Activated naive CD4-positive, alpha-beta T cell treated with anti-CD3 and anti-CD28 coated beads for 36 hours (primary cell): ENCODE data around the gene PRR36. TPM values are rescaled to one million over a fixed set of nuclear protein-coding genes. Genes with fewer than 3 reads are reported as not detected.

Source experiments
- CTCF ChIA-PET: fragments of 350-600 bp; sonication (Branson Sonifier 250); formaldehyde crosslinking; loops from one replicate; lab custom pipeline; 2021; ENCODE audit warnings: antibody characterized with exemption; lab: Charles Lee
- DNase-seq: peaks from one replicate; pipeline ENCODE4 v3.0.0-alpha.2; 2020
- H3K27ac Mint-ChIP-seq: one replicate; pipeline ENCODE4 v1.8.0; 2021; ENCODE audit warnings: mild to moderate bottlenecking, mixed read lengths
- H3K27me3 Mint-ChIP-seq: one replicate; pipeline ENCODE4 v1.8.0; 2021; ENCODE audit warnings: low read depth, mixed read lengths
- H3K36me3 Mint-ChIP-seq: one replicate; pipeline ENCODE4 v1.8.0; 2021; ENCODE audit warnings: low read depth, mixed read lengths
- H3K4me1 Mint-ChIP-seq: one replicate; pipeline ENCODE4 v1.8.0; 2021; ENCODE audit warnings: low read depth, mixed read lengths
- H3K4me3 Mint-ChIP-seq: one replicate; pipeline ENCODE4 v1.8.0; 2021; ENCODE audit warnings: mild to moderate bottlenecking, moderate library complexity, mixed read lengths
- H3K9me3 Mint-ChIP-seq: one replicate; pipeline ENCODE4 v1.8.0; 2021; ENCODE audit warnings: mixed read lengths
- intact Hi-C: fragments of 100-400 bp; cut with micrococcal nuclease; formaldehyde crosslinking; loops from one replicate; pipeline ENCODE4 v1.15.1; 2023
- total RNA-seq, 2 experiments: library from RNA; stranded (reverse); gene quantifications; one replicate each; pipeline ENCODE4 v1.2.3, GENCODE V29; 2021

PRR36 gene
- total RNA-seq, 2 experiments from 2014 or later: 0.07 to 0.12 TPM

GRCh38 chr19:7850000-7850813 lies 24.0 kb downstream of the PRR36 start:
- H3K4me1 Mint-ChIP-seq: peaks cover 5% of the 10 kb centered on the region
- no peak for DNase-seq
- no peak overlapping the region for H3K27ac Mint-ChIP-seq
- H3K27me3 Mint-ChIP-seq: no peaks in the 10 kb centered on the region
- CTCF ChIA-PET: interaction anchor here (1.4 kb wide), 1 partner anchor 11 kb away, joined by 5 read pairs; no protein-coding TSS in a partner anchor
- H3K4me3 Mint-ChIP-seq: no peak overlapping the region
- no peaks in the 10 kb centered on the region for H3K9me3 Mint-ChIP-seq
- no peaks in the 10 kb centered on the region for H3K36me3 Mint-ChIP-seq
- intact Hi-C loops: no loop called here

DNA sequence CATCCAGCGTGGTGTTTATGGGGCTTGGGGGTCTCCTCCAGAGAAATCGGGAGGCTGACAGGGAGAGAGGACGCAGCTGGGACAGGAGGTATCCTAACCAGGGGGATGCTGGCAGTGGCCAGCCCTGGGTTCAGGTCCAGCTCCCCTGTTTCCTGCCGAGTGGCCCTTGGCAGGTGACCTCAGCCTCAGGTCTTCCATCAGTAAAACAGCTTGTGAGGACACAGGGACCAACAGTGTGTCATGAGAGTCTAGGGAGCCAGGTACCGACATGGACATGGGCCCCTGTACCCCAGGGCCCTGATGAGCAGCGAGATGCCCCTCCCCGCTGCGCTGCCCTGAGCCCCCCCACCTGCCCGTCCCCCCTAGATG lies 24.6 kb downstream of the PRR36 start:
- CTCF ChIA-PET: no interaction called here
- H3K27ac Mint-ChIP-seq: no peak overlapping the region
- no peaks in the 10 kb centered on the region for H3K27me3 Mint-ChIP-seq
- no peak for DNase-seq
- intact Hi-C loops: no loop called here
- H3K4me1 Mint-ChIP-seq: peaks cover 5% of the 10 kb centered on the region
- no peaks in the 10 kb centered on the region for H3K9me3 Mint-ChIP-seq
- no peak overlapping the region for H3K4me3 Mint-ChIP-seq
- H3K36me3 Mint-ChIP-seq: no peaks in the 10 kb centered on the region

- no peak for DNase-seq
- Mint-ChIP-seq H3K27me3 (no peaks in the 10 kb centered on the region), H3K9me3 (no peaks in the 10 kb centered on the region), H3K4me1 (peaks cover 5% of the 10 kb centered on the region), H3K36me3 (no peaks in the 10 kb centered on the region), H3K4me3 (no peak overlapping the region), H3K27ac (no peak overlapping the region)
- CTCF ChIA-PET: interaction anchor here (0.7 kb wide), 1 partner anchor 77 kb away, joined by 3 read pairs; no protein-coding TSS in a partner anchor
- intact Hi-C loops: no loop called here
These were observed 25.3 kb downstream of the PRR36 start for GRCh38 chr19:7848779-7849457.

- DNase-seq: no peak
- no peaks in the 10 kb centered on the region for H3K4me1 Mint-ChIP-seq
- no peak overlapping the region for H3K4me3 Mint-ChIP-seq
- intact Hi-C loops: no loop called here
- H3K27me3 Mint-ChIP-seq: no peaks in the 10 kb centered on the region
- CTCF ChIA-PET: no interaction called here
- no peaks in the 10 kb centered on the region for H3K36me3 Mint-ChIP-seq
- H3K9me3 Mint-ChIP-seq: no peaks in the 10 kb centered on the region
- no peak overlapping the region for H3K27ac Mint-ChIP-seq
These were observed 26.5 kb downstream of the PRR36 start for GRCh38 chr19:7847664-7848063.

DNA sequence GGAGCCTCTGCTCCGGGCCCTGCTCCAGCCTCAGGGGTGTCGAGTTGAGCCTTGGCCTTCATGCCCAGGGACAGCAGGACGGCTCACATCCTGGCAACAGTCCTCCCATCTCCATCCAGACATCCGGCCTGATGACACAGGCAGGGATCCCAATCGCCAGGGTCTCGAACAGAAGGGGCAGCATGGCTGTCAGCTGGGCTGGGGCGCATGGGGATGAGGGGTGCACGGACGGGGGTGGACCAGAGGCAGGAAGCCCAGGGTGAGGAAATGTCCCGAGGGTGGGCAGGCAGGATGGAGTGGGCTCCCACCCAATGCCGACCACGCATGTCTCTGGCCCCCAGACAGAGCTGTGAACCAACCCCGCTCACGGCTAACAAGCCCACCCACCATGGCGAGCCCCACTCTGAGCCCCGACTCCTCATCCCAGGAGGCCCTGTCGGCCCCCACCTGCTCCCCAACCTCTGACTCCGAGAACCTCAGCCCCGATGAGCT lies 28.0 kb downstream of the PRR36 start:
- DNase-seq: no peak
- intact Hi-C loops: no loop called here
- no peaks in the 10 kb centered on the region for H3K9me3 Mint-ChIP-seq

GRCh38 chr19:7845390-7846154 lies 28.6 kb downstream of the PRR36 start:
- CTCF ChIA-PET: interaction anchor here (0.7 kb wide), 1 partner anchor 449 kb away, joined by 3 read pairs; no protein-coding TSS in a partner anchor
- intact Hi-C loops: no loop called here
- Mint-ChIP-seq H3K27ac (no peak overlapping the region), H3K4me3 (no peak overlapping the region), H3K36me3 (no peaks in the 10 kb centered on the region), H3K9me3 (no peaks in the 10 kb centered on the region), H3K27me3 (no peaks in the 10 kb centered on the region), H3K4me1 (no peaks in the 10 kb centered on the region)
- DNase-seq: no peak

More for the DNA sequence above, 28.0 kb downstream of the PRR36 start:
- H3K36me3 Mint-ChIP-seq: no peaks in the 10 kb centered on the region
- H3K27me3 Mint-ChIP-seq: no peaks in the 10 kb centered on the region
- CTCF ChIA-PET: interaction anchor here (0.7 kb wide), 1 partner anchor 450 kb away, joined by 3 read pairs; no protein-coding TSS in a partner anchor
- no peak overlapping the region for H3K27ac Mint-ChIP-seq
- H3K4me3 Mint-ChIP-seq: no peak overlapping the region
- H3K4me1 Mint-ChIP-seq: no peaks in the 10 kb centered on the region

DNA sequence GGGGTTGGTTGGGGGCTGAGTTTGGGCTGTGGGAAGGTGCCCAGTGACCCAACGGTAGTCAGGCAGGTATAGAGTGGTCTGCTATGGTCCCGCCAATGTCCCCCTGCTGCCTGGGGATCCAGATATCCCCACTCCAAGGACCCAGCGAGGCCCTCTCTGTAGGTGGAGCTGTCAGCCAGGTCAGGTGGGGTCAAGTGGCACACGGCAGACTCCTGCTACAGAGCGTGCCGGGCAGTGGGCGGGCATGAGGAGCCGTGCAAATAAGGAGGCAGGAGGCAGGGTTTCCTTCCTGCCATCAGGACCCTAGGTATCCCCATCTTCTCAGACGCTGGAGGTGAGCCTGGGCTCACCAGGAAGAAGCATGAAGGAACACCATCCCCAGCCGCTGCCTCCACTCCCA lies 29.2 kb downstream of the PRR36 start:
- no peak overlapping the region for H3K4me3 Mint-ChIP-seq
- CTCF ChIA-PET: no interaction called here
- H3K9me3 Mint-ChIP-seq: no peaks in the 10 kb centered on the region
- no peaks in the 10 kb centered on the region for H3K4me1 Mint-ChIP-seq
- intact Hi-C loops: no loop called here
- no peak for DNase-seq
- no peak overlapping the region for H3K27ac Mint-ChIP-seq
- no peaks in the 10 kb centered on the region for H3K36me3 Mint-ChIP-seq
- H3K27me3 Mint-ChIP-seq: no peaks in the 10 kb centered on the region

DNA sequence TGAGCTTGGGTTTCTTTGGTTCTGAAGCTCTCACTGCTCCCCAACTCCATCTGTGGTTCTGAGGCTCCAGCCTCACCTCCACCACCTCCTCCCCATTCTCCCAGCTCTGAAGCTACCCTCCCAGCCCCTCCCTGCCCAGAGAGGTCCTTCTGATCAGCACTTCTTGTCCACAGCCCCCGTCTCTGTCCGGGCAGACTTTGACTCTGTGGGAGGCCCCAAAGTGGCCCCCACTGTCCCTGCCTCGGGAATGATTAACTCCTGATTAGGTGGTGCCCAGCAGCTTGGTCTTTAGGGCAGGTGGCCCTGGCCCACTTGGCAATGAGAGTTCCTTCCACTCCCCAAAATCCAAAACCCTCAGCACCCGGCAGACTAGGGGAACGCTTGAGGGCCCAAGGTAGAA lies 29.8 kb downstream of the PRR36 start:
- Mint-ChIP-seq H3K9me3 (no peaks in the 10 kb centered on the region), H3K4me3 (no peak overlapping the region), H3K27ac (no peak overlapping the region), H3K36me3 (no peaks in the 10 kb centered on the region), H3K27me3 (no peaks in the 10 kb centered on the region), H3K4me1 (no peaks in the 10 kb centered on the region)
- DNase-seq: no peak
- intact Hi-C loops: no loop called here
- CTCF ChIA-PET: no interaction called here

DNA sequence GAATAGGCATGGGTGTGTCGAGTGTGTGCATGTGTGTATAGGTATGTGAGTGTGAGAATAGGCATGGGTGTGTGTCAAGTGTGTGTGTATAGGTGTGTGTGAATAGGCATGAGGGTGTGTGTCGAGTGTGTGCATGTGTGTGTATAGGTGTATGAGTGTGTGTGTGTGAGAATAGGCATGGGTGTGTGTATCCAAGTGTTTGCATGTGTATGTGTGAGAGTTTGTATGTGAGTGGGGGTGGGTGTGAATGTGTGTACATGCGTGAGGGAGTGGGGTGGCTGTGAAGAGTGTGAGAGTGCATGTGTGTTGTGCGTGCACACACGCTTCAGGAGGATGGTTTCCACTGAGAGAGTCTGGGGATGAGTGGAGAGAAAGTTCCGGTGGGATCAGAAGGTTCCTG lies 30.7 kb downstream of the PRR36 start:
- Mint-ChIP-seq H3K9me3 (no peaks in the 10 kb centered on the region), H3K4me3 (no peak overlapping the region), H3K36me3 (no peaks in the 10 kb centered on the region), H3K4me1 (no peaks in the 10 kb centered on the region), H3K27ac (no peak overlapping the region), H3K27me3 (no peaks in the 10 kb centered on the region)
- intact Hi-C loops: no loop called here
- no peak for DNase-seq
- CTCF ChIA-PET: no interaction called here

GRCh38 chr19:7842661-7843294 lies 31.4 kb downstream of the PRR36 start:
- no peak overlapping the region for H3K27ac Mint-ChIP-seq
- CTCF ChIA-PET: no interaction called here
- no peaks in the 10 kb centered on the region for H3K36me3 Mint-ChIP-seq
- H3K27me3 Mint-ChIP-seq: no peaks in the 10 kb centered on the region
- no peaks in the 10 kb centered on the region for H3K9me3 Mint-ChIP-seq
- intact Hi-C loops: no loop called here
- no peaks in the 10 kb centered on the region for H3K4me1 Mint-ChIP-seq
- H3K4me3 Mint-ChIP-seq: no peak overlapping the region
- DNase-seq: no peak

DNA sequence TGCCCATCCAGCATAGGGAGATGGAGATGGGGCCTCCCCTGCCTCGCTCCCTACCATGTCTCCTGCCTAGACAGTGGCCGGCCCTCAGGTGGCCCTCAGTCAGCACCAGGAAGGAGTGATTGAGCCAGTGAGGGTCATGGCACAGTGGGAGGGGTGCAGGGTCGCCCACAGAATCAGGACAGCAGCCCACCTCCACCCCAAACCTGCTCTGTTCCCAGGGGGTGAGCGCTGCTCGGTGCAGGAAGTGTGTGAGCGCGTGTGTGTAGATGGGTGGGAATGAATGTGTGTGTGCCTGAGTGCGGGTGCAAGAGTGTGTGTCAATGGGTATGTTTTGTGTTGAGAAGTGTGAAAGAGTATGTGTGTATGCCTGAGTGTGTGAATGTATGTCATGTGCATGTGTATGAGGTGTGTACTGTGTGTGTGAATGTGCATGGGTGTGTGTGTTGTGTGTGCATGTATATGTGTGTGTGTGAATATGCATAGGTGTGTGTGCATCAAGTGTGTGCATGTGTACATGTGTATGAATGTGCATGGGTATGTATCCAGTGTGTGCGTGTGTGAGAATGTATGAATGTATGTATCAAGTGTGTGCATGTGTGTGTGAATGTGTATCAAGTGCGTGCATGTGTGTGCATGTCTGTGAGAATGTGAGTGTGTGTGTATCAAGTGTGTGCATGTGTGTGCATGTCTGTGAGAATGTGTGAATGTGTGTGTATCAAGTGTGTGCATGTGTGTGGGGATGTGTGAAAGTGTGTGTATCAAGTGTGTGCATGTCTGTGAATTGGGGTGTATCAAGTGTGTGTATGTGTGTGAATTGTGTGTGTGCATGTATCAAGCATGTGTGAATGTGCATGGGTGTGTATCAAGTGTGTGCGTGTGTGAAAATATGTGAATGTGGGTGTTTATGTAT lies 32.2 kb downstream of the PRR36 start:
- no peak overlapping the region for H3K27ac Mint-ChIP-seq
- no peaks in the 10 kb centered on the region for H3K4me1 Mint-ChIP-seq
- intact Hi-C loops: no loop called here
- CTCF ChIA-PET: no interaction called here
- H3K27me3 Mint-ChIP-seq: no peaks in the 10 kb centered on the region
- no peak for DNase-seq
- no peaks in the 10 kb centered on the region for H3K36me3 Mint-ChIP-seq
- no peak overlapping the region for H3K4me3 Mint-ChIP-seq
- H3K9me3 Mint-ChIP-seq: no peaks in the 10 kb centered on the region
